Measurements from ENCODE around the gene HES4.

The HES4 gene

GRCh38 chr1:1005774-1006304 lies 5.9 kb upstream of the HES4 start:
- peaks cover 11% of the 10 kb centered on the region for H3K4me1 ChIP-seq (ENCODE audit: control insufficient read depth, insufficient read depth, low read length)
- WGBS (ENCODE audit: insufficient coverage, insufficient read length) = no CpG with 5 or more reads among the region's 23 CpGs
- no peak overlapping the region for H3K27ac ChIP-seq (ENCODE audit: low read length)
- no peaks in the 10 kb centered on the region for H3K9me3 ChIP-seq (ENCODE audit: control insufficient read depth, insufficient read depth, low read length)
- H3K27me3 ChIP-seq (ENCODE audit: control insufficient read depth, insufficient read depth, low read length) = no peaks in the 10 kb centered on the region; the same call in 1 of the 2 replicates
- H3K4me3 ChIP-seq (ENCODE audit: low read length) = no peak overlapping the region
- no peak for DNase-seq (ENCODE audit: low read depth, low spot score)
- H3K36me3 ChIP-seq (ENCODE audit: control insufficient read depth, insufficient read depth, low read length) = no peaks in the 10 kb centered on the region

- DNase-seq (ENCODE audit: low read depth, low spot score) = no peak
Observed at GRCh38 chr1:1004780-1005697, 5.1 kb upstream of the HES4 start.

GRCh38 chr1:1004420-1004779 lies 4.5 kb upstream of the HES4 start:
- Histone ChIP-seq H3K4me3 (ENCODE audit: low read length) (no peak overlapping the region), H3K9me3 (ENCODE audit: control insufficient read depth, insufficient read depth, low read length) (no peaks in the 10 kb centered on the region), H3K27ac (ENCODE audit: low read length) (no peak overlapping the region), H3K4me1 (ENCODE audit: control insufficient read depth, insufficient read depth, low read length) (peaks cover 12% of the 10 kb centered on the region), H3K27me3 (ENCODE audit: control insufficient read depth, insufficient read depth, low read length) (peaks cover 3% of the 10 kb centered on the region; the same call in 1 of the 2 replicates), H3K36me3 (ENCODE audit: control insufficient read depth, insufficient read depth, low read length) (no peaks in the 10 kb centered on the region)
- DNase-seq (ENCODE audit: low read depth, low spot score) = no peak
- no CpG with 5 or more reads among the region's 7 CpGs for WGBS (ENCODE audit: insufficient coverage, insufficient read length)

More at GRCh38 chr1:1004780-1005697, 5.1 kb upstream of the HES4 start:
- no peak overlapping the region for H3K4me3 ChIP-seq (ENCODE audit: low read length)
- no peaks in the 10 kb centered on the region for H3K9me3 ChIP-seq (ENCODE audit: control insufficient read depth, insufficient read depth, low read length)
- no CpG with 5 or more reads among the region's 21 CpGs for WGBS (ENCODE audit: insufficient coverage, insufficient read length)
- no peaks in the 10 kb centered on the region for H3K36me3 ChIP-seq (ENCODE audit: control insufficient read depth, insufficient read depth, low read length)
- H3K4me1 ChIP-seq (ENCODE audit: control insufficient read depth, insufficient read depth, low read length) = peaks cover 11% of the 10 kb centered on the region
- no peak overlapping the region for H3K27ac ChIP-seq (ENCODE audit: low read length)
- no peaks in the 10 kb centered on the region; the same call in 1 of the 2 replicates for H3K27me3 ChIP-seq (ENCODE audit: control insufficient read depth, insufficient read depth, low read length)

- WGBS (ENCODE audit: insufficient coverage, insufficient read length) = no CpG with 5 or more reads among the region's 22 CpGs
- no peak for DNase-seq (ENCODE audit: low read depth, low spot score)
- no peak overlapping the region for H3K4me3 ChIP-seq (ENCODE audit: low read length)
- H3K9me3 ChIP-seq (ENCODE audit: control insufficient read depth, insufficient read depth, low read length) = no peaks in the 10 kb centered on the region
- no peaks in the 10 kb centered on the region for H3K36me3 ChIP-seq (ENCODE audit: control insufficient read depth, insufficient read depth, low read length)
- no peak overlapping the region for H3K27ac ChIP-seq (ENCODE audit: low read length)
- H3K27me3 ChIP-seq (ENCODE audit: control insufficient read depth, insufficient read depth, low read length) = peaks cover 6% of the 10 kb centered on the region; the same call in 1 of the 2 replicates
- H3K4me1 ChIP-seq (ENCODE audit: control insufficient read depth, insufficient read depth, low read length) = peaks cover 13% of the 10 kb centered on the region
Observed at GRCh38 chr1:1003618-1004419, 3.9 kb upstream of the HES4 start.

GRCh38 chr1:1001057-1001783 lies 1.3 kb upstream of the HES4 start:
- no peaks in the 10 kb centered on the region; the same call in 1 of the 2 replicates for H3K36me3 ChIP-seq (ENCODE audit: control insufficient read depth, insufficient read depth, low read length)
- no peaks in the 10 kb centered on the region for H3K9me3 ChIP-seq (ENCODE audit: control insufficient read depth, insufficient read depth, low read length)
- H3K27ac ChIP-seq (ENCODE audit: low read length) = no peak overlapping the region
- H3K4me3 ChIP-seq (ENCODE audit: low read length) = peak overlapping the region; percentile 39; the same call in 1 of the 2 replicates
- peaks cover 16% of the 10 kb centered on the region for H3K4me1 ChIP-seq (ENCODE audit: control insufficient read depth, insufficient read depth, low read length)
- no peak for DNase-seq (ENCODE audit: low read depth, low spot score)
- WGBS (ENCODE audit: insufficient coverage, insufficient read length) = no CpG with 5 or more reads among the region's 58 CpGs
- H3K27me3 ChIP-seq (ENCODE audit: control insufficient read depth, insufficient read depth, low read length) = peaks cover 24% of the 10 kb centered on the region

- Histone ChIP-seq H3K36me3 (ENCODE audit: control insufficient read depth, insufficient read depth, low read length) (no peaks in the 10 kb centered on the region; the same call in 1 of the 2 replicates), H3K27ac (ENCODE audit: low read length) (no peak overlapping the region), H3K27me3 (ENCODE audit: control insufficient read depth, insufficient read depth, low read length) (peaks cover 24% of the 10 kb centered on the region), H3K9me3 (ENCODE audit: control insufficient read depth, insufficient read depth, low read length) (no peaks in the 10 kb centered on the region), H3K4me1 (ENCODE audit: control insufficient read depth, insufficient read depth, low read length) (peaks cover 12% of the 10 kb centered on the region), H3K4me3 (ENCODE audit: low read length) (peak overlapping the region; percentile 50; the same call in 1 of the 2 replicates)
- no CpG with 5 or more reads among the region's 75 CpGs for WGBS (ENCODE audit: insufficient coverage, insufficient read length)
- DNase-seq (ENCODE audit: low read depth, low spot score) = no peak
Observed at GRCh38 chr1:1000357-1001056, 610 bp upstream of the HES4 start.

- Histone ChIP-seq H3K9me3 (ENCODE audit: control insufficient read depth, insufficient read depth, low read length) (no peaks in the 10 kb centered on the region), H3K4me3 (ENCODE audit: low read length) (peak overlapping the region; percentile 50; the same call in 1 of the 2 replicates), H3K27me3 (ENCODE audit: control insufficient read depth, insufficient read depth, low read length) (peaks cover 24% of the 10 kb centered on the region), H3K36me3 (ENCODE audit: control insufficient read depth, insufficient read depth, low read length) (no peaks in the 10 kb centered on the region; the same call in 1 of the 2 replicates), H3K4me1 (ENCODE audit: control insufficient read depth, insufficient read depth, low read length) (peaks cover 5% of the 10 kb centered on the region; the same call in 1 of the 2 replicates), H3K27ac (ENCODE audit: low read length) (no peak overlapping the region)
- no peak for DNase-seq (ENCODE audit: low read depth, low spot score)
- WGBS (ENCODE audit: insufficient coverage, insufficient read length) = no CpG with 5 or more reads among the region's 86 CpGs
Observed at GRCh38 chr1:998995-999724, 737 bp downstream of the HES4 start.

- WGBS (ENCODE audit: insufficient coverage, insufficient read length) = no CpG with 5 or more reads among the region's 27 CpGs
- Histone ChIP-seq H3K27me3 (ENCODE audit: control insufficient read depth, insufficient read depth, low read length) (peaks cover 24% of the 10 kb centered on the region), H3K4me3 (ENCODE audit: low read length) (peak overlapping the region; percentile 50; the same call in 1 of the 2 replicates), H3K9me3 (ENCODE audit: control insufficient read depth, insufficient read depth, low read length) (no peaks in the 10 kb centered on the region), H3K36me3 (ENCODE audit: control insufficient read depth, insufficient read depth, low read length) (no peaks in the 10 kb centered on the region; the same call in 1 of the 2 replicates), H3K4me1 (ENCODE audit: control insufficient read depth, insufficient read depth, low read length) (peaks cover 5% of the 10 kb centered on the region; the same call in 1 of the 2 replicates), H3K27ac (ENCODE audit: low read length) (no peak overlapping the region)
- no peak for DNase-seq (ENCODE audit: low read depth, low spot score)
Observed at GRCh38 chr1:998745-998994, 1.2 kb downstream of the HES4 start.
